DND-41 (cell line): ENCODE results near the gene FAM193B.

Experiments
- ATAC-seq: fragments of 200-7000 bp; cut with Tn5 transposase; 3 replicates; pipeline ENCODE4 v1.9.1; 2021; ENCODE audit warnings: low read depth; ENCODE audit not compliant: insufficient read depth
- DNase-seq: peaks from one replicate; pipeline ENCODE4 v3.0.0-alpha.2; 2020
- H2AFZ ChIP-seq: 2 replicates; pipeline ENCODE4 v1.6.0; 2012; ENCODE audit warnings: low read depth, low read length
- H3K27ac ChIP-seq: 2 replicates; pipeline ENCODE4 v1.5.1; 2012; ENCODE audit warnings: low read length, inconsistent platforms
- H3K27me3 ChIP-seq: fragments of 200-600 bp; sonication (generic); 2 replicates; pipeline ENCODE4 v1.6.0; 2012; ENCODE audit warnings: low read length, mild to moderate bottlenecking, inconsistent platforms; ENCODE audit not compliant: insufficient read depth, poor library complexity
- H3K36me3 ChIP-seq: 2 replicates; pipeline ENCODE4 v1.5.1; 2012; ENCODE audit warnings: low read length, inconsistent platforms; ENCODE audit not compliant: insufficient read depth
- H3K4me1 ChIP-seq: 2 replicates; pipeline ENCODE4 v1.5.1; 2012; ENCODE audit warnings: mild to moderate bottlenecking, low read length; ENCODE audit not compliant: insufficient read depth
- H3K4me2 ChIP-seq: 2 replicates; pipeline ENCODE4 v1.6.0; 2012; ENCODE audit warnings: mild to moderate bottlenecking, moderate library complexity, low read length, inconsistent platforms; ENCODE audit not compliant: insufficient read depth
- H3K4me3 ChIP-seq, 2 experiments: fragments of 200-600 bp in 1 of 2; shearing (Covaris generic) in 1 of 2; 2 replicates each; pipeline ENCODE4 v1.5.1; 2012 to 2016; ENCODE audit warnings: inconsistent platforms in 2 of 2, low read length in 2 of 2, mild to moderate bottlenecking in 2 of 2, low read depth in 1 of 2, moderate library complexity in 1 of 2
- H3K79me2 ChIP-seq: 2 replicates; pipeline ENCODE4 v1.6.0; 2012; ENCODE audit warnings: low read length, inconsistent platforms; ENCODE audit not compliant: insufficient read depth
- H3K9ac ChIP-seq: 2 replicates; pipeline ENCODE4 v1.6.0; 2012; ENCODE audit warnings: low read depth, mild to moderate bottlenecking, inconsistent platforms, low read length, moderate library complexity
- H3K9me3 ChIP-seq: 2 replicates; pipeline ENCODE4 v1.5.1; 2012; ENCODE audit warnings: low read length, moderate library complexity, mild to moderate bottlenecking, inconsistent platforms; ENCODE audit not compliant: insufficient read depth, severe bottlenecking
- H4K20me1 ChIP-seq: 2 replicates; pipeline ENCODE4 v1.6.0; 2012; ENCODE audit warnings: low read length; ENCODE audit not compliant: insufficient read depth
- EZH2 ChIP-seq: IDR thresholded peaks from 3 replicates; pipeline ENCODE4 v1.6.1; 2012; ENCODE audit warnings: borderline replicate concordance, low read depth, mild to moderate bottlenecking, moderate library complexity, low read length, inconsistent platforms; ENCODE audit not compliant: severe bottlenecking
- TF ChIP-seq, protein P1 (sequence below): IDR thresholded peaks from 2 replicates; pipeline ENCODE4 v1.5.1; 2012; ENCODE audit warnings: borderline replicate concordance, low read length, moderate library complexity, mild to moderate bottlenecking; ENCODE audit not compliant: poor library complexity, severe bottlenecking; ENCODE audit errors: extremely low read depth

The FAM193B gene

GRCh38 chr5:177483042-177483441 lies 71.3 kb downstream of the FAM193B start:
- H3K79me2 ChIP-seq = no peaks in the 10 kb centered on the region
- no peak overlapping the region for H3K4me3 ChIP-seq
- H3K27me3 ChIP-seq = no peaks in the 10 kb centered on the region
- TF ChIP-seq EZH2 = no peak
- TF ChIP-seq, protein P1, sequence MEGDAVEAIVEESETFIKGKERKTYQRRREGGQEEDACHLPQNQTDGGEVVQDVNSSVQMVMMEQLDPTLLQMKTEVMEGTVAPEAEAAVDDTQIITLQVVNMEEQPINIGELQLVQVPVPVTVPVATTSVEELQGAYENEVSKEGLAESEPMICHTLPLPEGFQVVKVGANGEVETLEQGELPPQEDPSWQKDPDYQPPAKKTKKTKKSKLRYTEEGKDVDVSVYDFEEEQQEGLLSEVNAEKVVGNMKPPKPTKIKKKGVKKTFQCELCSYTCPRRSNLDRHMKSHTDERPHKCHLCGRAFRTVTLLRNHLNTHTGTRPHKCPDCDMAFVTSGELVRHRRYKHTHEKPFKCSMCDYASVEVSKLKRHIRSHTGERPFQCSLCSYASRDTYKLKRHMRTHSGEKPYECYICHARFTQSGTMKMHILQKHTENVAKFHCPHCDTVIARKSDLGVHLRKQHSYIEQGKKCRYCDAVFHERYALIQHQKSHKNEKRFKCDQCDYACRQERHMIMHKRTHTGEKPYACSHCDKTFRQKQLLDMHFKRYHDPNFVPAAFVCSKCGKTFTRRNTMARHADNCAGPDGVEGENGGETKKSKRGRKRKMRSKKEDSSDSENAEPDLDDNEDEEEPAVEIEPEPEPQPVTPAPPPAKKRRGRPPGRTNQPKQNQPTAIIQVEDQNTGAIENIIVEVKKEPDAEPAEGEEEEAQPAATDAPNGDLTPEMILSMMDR = no peak
- no peaks in the 10 kb centered on the region for H4K20me1 ChIP-seq
- H3K9ac ChIP-seq = no peak overlapping the region
- DNase-seq = no peak
- H3K4me1 ChIP-seq = no peaks in the 10 kb centered on the region
- no peaks in the 10 kb centered on the region for H3K9me3 ChIP-seq
- H3K27ac ChIP-seq = no peak overlapping the region
- H3K4me2 ChIP-seq = no peak overlapping the region
- no peak for ATAC-seq
- H3K36me3 ChIP-seq = no peaks in the 10 kb centered on the region
- H2AFZ ChIP-seq = no peak overlapping the region

DNA sequence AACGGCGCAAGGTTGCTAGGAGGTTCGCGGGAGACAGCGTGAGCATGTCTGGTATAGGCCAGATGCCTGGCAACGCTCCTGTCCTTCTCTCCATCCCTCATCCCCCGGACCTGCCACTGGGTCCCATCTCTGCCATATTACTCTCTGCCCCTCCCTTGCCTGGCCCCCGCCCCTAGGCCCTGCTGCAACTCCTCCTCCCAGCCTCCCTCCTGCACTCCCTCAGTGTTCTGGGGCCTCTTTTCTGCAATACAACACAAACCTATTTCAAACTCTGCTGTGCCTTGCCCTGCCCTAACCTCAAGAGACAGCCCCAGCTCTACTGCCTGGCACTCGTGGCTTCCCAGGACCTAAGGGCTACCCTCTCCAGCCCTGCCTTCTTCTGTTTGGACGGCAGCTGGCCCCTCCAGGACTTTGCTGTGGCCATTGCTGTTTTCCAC lies 72.0 kb downstream of the FAM193B start:
- Histone ChIP-seq H2AFZ (no peak overlapping the region), H3K79me2 (no peaks in the 10 kb centered on the region), H3K27me3 (no peaks in the 10 kb centered on the region), H3K4me3 (no peak overlapping the region), H3K9me3 (no peaks in the 10 kb centered on the region), H3K9ac (no peak overlapping the region), H4K20me1 (no peaks in the 10 kb centered on the region), H3K4me2 (no peak overlapping the region), H3K27ac (no peak overlapping the region), H3K4me1 (no peaks in the 10 kb centered on the region), H3K36me3 (no peaks in the 10 kb centered on the region)
- ATAC-seq (no peak), DNase-seq (no peak)
- TF ChIP-seq EZH2 = no peak
- TF ChIP-seq, protein P1 = no peak

DNA sequence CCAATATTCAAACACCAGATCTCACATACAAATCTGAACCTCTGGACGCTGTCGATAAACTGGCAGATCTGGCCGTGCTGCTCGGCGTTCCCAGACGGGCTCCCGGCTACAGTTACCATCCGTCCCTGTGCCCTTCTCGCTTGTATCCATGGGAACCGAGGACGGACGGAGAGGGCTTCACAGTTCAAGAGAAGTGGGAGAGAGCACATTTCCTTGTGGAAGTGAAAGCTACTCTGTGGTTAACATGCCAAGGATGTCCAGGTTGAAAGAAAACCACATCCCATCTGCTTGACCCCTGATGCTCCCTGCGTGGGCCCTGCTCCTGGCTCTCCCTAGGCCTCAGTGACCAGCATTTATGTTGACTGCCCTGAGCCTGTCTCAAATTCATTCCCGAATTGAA lies 74.6 kb downstream of the FAM193B start:
- no peak overlapping the region for H2AFZ ChIP-seq
- no peaks in the 10 kb centered on the region for H3K36me3 ChIP-seq
- H3K27ac ChIP-seq = no peak overlapping the region
- H3K9me3 ChIP-seq = no peaks in the 10 kb centered on the region
- TF ChIP-seq, protein P1 = no peak
- TF ChIP-seq EZH2 = no peak
- no peaks in the 10 kb centered on the region for H3K79me2 ChIP-seq
- DNase-seq (no peak), ATAC-seq (no peak)
- no peak overlapping the region for H3K4me3 ChIP-seq
- H3K4me1 ChIP-seq = no peaks in the 10 kb centered on the region
- H3K27me3 ChIP-seq = no peaks in the 10 kb centered on the region
- no peak overlapping the region for H3K9ac ChIP-seq
- H4K20me1 ChIP-seq = 0 out of 2 replicates have a peak, but pooled peaks cover 2% of the 10 kb centered on the region
- no peak overlapping the region for H3K4me2 ChIP-seq
